Embryonic facial prominence (tissue), 1 donor: Measurements from ENCODE around the gene MOB3B.
"Not testable (repeated sequence)": the region's sequence is repeated elsewhere in the genome, so short reads cannot be mapped to it uniquely, and the experiment has no call there.

Source experiments
- DNase-seq: peaks from one replicate; pipeline ENCODE4 v3.0.0-alpha.2; 2016; ENCODE audit errors: extremely low spot score

The MOB3B gene

DNA sequence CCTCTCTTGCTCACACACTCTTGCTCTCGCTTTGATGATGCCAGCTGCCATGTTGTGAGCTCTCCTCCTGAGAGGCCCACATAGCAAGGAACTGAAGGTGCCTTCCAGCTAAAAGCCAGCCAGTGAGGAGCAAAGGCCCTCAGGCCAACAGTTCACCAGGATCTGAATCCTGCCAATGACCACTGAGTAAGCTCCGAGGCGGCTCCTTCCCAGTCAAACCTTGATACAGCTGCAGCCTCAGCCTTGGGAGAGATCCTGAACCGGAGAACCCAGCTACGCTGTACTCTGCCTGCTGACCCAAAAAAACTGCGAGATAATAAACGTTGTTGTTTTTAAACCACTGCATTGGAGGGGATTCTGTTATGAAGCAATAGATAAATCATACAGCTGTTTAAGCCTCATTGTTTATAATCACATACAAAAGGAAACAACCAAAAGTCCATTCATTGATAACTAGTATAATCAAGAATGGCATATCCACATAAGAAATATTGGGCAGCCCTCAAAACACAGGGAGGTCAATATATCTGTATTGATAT is 54.5 kb downstream of the MOB3B start:
- DNase-seq, result no peak

DNA sequence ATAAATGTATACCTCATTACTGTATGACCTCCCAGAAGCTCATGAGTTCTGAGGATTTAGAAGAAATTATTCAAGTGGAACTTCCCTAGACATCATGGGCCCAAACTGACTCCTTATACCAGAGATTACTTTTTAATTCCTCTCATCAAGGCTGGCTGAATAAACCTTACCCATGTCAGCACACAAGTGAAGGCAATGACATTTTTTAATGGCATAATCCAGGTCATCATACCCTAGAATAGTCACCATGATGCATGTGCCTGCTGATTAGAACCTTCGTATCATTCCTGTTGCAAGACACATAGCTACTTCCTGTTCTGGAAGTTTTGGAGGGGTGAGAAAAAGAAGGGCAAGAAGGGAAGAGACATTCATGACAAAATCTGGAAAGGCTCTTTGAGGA is 55.3 kb downstream of the MOB3B start:
- DNase-seq, result no peak

DNA sequence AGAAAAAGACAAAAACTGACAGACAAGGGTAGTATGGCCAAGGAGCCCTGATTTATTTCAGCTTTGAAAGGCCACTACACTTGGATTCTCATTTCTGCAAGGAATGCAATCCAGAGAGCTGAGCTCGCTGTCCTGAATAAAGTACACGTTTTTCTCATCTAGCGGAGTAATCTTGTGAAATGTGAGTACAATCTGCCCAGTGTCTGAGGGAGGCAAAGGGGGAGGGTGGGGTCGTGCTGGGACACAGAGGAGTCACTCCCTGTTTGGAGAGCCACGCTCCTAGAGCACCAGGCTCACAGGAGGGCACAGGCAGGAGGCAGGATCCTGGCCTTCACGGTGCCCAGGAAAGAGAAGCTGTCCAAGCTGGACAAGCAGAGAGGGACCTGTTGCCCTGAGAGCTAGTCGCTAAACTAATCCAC is 56.5 kb downstream of the MOB3B start:
- no peak for DNase-seq

DNA sequence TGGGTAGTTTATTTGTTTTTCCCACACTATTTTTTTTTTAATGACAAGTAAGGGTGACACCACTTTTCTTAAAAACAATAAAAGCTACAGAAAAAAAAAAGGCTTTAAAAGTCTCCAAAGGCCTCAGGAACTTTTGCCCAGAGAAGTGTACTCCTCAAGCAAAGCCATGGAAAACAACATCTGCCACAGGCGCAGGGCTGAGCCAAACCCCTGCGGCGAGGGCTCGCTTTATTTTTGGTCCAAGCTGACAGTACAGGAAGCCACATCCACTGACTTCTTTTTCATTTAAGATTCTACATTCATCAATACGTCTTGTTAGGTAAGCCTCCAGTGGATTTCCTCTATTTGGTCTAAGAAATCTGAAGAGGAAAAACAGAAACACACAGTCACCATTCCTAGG is 57.4 kb downstream of the MOB3B start:
- DNase-seq, result no peak

DNA sequence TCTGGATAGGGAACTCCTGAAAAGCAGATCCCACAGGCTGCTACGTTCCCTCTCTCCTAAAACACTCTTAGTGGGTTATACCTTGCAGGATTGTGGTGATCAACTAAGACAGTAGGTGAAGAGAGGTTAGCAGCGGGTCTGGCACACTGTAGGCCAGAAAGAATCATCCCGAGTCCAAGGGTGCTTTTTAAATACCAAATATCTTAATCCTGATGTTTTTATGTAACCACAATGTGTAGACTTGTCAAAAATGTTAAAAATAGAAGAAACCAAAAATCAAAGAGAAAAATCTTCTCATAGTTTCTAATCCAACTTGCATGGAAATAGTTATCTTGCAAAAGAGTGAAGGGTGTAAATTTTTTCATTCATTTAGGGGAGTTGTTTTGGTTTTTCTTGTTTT is 57.8 kb downstream of the MOB3B start:
- DNase-seq, result no peak

DNA sequence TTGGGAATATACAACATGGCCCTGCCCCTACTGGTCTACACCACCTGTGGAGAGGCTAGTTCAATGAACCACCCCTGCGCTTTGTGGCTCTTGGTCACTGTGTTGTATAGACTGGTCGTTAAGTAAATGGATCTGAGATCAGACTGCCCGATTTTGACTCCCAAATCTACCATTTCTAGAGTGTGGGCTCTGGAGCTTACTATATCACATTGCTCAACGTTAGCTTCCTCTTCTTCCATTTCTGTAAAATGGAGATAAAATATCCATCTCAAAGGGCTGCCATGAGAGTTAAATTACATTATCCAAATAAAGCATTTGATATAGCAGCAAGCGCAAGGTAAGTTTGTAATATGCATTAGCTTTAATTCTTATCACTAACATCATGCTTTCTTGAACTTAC is 58.2 kb downstream of the MOB3B start:
- DNase-seq, result no peak

DNA sequence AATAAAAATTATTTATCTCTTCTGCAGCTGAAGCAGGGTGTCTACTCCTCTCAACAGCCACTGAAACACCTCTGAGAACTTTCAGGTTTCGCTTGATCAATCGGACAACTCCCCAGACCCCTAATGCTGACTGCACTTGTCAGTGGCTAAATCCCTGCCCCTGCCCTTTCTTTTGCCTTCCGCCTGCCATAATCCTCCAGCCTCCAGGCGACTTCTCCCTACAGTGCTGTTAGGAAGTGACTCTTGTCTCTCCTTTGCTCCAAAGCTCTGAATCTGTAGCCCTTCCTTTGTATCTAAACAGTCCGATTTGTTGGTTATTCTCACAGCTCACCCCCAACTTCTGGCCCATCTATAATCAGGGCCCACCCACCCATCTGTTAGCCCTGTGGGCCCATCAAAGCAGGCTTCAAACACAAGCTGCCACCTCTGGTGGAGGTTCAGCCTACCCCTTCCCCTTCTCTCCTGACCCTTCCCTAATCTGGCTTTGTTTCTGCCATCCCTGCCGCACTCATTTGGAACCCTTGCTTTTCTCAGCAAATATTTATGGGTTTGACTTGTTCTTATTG is 59.2 kb downstream of the MOB3B start:
- no peak for DNase-seq

DNA sequence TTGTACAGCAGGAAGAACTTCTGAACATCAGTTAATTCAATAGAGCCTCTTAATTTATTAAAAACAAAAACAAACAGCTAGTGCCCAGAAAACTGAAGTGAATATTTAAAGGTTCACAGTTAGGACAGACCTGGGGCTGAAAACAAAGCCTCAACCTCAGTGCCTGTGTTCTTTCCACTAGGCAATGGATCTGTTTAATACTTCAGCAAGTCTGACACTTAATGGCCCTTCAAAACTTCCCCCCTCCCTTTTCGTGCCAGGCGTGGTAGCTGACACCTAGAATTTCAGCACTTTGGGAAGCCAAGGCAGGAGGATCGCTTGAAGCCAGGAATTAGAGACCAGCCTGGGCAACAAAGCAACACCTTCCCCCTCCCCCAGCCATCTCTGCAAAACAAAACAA is 60.1 kb downstream of the MOB3B start:
- no peak for DNase-seq

DNA sequence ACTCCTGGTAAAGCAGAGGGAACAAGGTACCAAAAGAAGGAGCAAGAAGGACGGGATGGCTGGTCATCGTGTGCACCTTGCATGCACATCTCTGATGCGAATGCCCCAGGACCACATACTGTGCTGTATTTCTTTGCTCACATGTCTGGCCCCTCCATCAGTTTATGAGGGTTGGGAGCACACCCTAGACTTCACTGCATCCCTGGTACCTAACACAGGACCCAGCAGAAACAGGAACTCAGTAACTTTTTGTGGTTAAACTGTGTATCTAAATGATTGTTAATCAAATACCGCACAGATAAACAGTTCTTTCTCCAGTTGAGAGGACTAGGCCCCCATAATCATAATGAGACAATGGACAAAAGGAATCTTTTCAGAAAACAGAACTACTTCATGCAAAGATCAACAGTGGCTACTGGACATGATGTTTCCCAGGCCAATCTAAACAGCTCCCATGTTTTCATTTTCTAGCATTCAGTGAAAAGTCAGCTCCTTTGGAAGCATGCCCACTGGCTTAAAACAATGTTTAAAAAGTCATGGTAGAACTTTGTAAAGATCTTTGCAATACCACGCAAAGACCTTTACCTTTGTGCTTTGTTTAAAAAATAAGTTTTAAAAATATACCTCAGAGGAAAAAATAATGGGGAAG is 61.0 kb downstream of the MOB3B start:
- DNase-seq, result no peak

DNA sequence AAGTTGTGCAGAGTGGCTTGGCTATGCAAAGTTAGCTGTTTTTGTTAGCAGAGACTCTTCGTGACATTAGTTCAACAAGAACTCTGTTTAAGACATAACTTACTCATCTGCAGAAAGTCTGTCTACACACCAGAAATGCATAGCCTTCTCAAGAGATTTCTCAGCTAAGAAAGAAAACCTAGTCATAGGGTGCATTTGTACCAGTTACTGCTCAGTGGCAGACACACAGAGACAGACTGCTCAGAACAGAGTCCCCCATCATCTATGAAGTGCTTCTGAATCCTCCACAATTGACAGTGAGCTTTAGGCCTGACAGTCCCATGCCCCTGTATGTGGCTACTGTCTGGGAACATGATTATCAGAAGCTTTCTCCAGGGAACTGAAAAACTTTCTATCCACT is 61.6 kb downstream of the MOB3B start:
- DNase-seq, result no peak

DNA sequence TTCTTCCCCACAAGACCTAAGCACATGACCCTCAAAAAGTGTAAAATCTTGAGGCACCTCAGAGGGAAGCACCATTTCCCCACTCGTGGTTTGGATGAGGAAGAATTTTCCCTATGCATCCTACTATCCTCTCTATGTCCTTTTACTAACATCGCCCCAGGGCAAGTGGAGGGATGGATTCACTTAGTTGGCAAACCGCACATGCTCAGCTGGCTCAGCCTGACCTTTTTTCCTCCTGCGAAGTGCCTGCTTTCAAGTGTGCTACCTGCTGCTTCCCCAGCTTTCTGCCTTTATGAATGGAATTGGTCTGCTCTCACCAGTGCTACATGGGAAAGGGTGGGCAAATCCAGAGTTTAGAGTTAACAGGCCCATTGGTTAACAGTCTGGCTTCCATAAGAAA is 62.1 kb downstream of the MOB3B start:
- no peak for DNase-seq

DNA sequence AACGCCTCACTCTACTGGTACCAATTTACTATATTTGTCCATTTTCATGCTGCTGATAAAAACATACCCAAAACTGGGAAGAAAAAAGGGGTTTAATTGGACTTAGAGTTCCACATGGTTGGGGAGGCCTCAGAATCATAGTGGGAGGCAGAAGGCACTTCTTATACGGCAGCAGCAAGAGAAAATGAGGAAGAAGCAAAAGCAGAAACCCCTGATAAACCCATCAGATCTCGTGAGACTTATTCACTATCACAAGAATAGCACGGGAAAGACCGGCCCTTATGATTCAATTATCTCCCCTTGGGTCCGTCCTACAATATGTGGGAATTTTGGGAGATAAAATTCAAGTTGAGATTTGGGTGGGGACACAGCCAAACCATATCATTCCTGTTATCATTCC is 63.1 kb downstream of the MOB3B start:
- not testable (repeated sequence) for DNase-seq

DNA sequence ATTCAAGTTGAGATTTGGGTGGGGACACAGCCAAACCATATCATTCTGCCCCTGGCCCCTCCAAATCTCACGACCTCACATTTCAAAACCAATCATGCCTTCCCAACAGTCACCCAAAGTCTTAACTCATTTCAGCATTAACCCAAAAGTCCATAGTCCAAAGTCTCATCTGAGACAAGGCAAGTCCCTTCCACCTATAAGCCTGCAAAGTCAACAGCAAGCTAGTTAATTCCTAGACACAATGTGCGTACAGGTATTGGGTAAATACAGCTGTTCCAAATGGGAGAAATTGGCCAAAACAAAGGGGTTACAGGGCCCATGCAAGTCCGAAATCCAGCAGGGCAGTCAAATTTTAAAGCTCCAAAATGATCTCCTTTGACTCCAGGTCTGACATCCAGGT is 64.7 kb downstream of the MOB3B start:
- DNase-seq, result not testable (repeated sequence)

DNA sequence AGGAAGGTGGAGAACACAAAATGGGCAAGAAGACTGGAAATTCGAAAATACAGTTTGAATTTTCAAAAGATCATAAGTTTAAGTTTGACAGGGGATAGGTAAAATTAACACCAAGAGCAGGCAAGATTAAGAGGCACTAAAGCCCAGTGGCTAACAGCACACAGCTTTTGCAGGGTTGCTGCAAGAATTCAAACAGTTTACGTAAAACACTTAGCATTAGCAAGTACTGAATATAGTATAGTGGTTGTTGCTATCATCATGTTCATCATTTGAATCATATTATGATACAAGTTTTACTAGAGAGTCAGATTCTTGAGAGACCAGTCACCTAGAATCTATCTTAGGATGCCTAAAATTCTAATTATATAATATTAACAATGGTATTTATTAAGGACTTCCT is 66.8 kb downstream of the MOB3B start:
- DNase-seq, result no peak

DNA sequence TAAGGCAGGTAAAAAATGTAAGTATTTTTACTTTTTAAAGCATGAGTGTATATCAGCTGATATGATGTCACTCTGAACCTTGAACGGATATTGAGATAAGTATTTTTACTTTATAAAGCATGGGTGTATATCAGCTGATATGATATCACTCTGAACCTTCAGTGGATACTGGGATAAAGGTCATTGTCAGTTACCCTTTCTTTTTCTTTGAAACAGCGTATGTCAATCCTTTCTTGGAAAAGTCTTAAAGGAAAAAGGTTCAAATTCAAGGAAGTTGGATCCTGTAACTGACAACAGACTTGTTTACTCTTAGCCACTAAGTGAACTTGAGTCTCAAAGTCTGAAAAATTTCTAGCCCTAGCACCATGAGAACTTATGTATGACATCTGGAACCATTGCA is 67.2 kb downstream of the MOB3B start:
- no peak for DNase-seq

DNA sequence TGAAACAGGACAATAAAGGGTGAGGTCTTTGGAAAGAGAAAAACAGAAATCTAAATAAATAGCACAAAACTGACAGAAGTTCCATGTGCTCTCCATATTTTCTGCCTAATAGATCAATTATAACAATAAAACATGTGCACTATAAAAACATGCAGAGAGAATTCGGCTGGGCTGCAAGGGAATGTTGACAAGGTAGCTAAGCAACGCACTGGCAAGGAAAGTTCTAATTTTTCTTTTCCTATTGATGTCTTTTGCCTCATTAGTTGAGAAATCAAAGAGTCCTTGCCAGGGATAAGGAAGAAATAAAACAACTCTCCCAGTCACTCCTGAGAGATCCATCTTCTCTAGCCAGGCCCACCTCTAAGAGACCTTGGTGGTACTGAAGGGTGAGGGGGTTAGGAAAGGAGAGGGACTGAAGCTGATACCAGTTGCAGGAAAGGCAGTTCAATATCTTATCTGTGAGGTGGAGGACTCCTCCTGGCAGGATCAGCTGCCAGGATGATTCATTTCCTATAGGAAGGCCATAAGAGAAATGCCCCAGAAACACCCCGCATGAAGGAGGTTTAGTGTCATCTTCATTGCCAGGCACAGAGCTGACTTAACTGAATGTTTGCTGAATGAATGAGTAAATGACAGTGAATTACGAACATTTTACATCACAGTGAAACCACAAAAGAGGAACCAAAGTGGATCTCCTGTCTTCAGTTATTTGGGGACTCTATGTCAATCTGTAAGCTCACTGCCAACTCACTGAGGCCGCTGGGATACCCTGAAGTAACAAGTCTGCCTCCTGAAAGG is 69.2 kb downstream of the MOB3B start:
- DNase-seq, result no peak

DNA sequence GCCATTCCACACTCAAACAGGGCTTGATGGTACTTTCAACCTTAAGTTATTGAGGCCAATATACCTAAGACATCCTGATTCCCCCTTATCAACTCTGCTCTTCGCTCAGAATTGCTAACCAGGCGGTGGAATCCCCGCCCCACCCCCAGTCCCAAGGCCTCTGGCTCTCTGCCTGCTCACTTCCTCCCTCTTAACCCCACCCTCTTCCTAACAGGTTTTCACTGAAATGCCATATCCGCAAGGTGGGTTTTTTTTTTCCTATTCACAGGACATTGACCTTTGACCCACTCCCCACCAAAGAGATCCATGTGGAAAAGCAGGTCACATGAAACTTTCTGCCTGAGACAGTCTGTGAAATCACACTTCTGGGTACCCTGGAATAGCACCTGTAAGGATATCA is 72.2 kb downstream of the MOB3B start:
- DNase-seq, result no peak

DNA sequence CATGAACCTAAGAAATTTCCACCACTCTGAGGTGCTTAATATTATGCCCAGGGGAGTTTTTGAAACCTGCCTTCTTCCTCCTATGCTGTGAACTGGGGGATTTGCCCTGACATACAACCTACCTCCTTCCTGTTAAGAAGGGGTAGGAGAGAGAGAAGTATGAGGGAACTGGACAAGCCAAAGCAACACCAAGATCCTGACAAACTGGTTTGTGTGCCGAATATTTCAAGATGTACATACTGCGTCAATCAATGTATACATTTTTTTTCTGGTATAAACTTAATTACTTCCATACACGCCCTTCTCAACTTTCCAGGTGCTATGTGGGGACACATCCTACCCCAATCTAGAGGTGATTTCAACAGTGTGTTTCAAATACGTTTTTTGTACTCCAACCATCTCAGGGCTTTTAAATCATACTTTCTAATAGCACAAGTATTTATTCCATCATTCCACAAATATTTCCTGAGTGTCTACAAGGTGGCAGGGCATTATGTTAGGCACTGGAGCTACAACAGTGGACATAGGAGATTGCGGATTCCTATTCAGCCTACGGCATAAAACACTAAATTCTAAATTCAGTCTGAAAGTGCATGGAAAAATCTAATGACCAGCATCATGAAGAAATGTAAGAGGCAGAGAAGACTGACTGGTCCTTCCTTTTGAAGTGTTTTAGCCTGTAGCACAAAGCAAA is 75.6 kb downstream of the MOB3B start:
- DNase-seq, result no peak

DNA sequence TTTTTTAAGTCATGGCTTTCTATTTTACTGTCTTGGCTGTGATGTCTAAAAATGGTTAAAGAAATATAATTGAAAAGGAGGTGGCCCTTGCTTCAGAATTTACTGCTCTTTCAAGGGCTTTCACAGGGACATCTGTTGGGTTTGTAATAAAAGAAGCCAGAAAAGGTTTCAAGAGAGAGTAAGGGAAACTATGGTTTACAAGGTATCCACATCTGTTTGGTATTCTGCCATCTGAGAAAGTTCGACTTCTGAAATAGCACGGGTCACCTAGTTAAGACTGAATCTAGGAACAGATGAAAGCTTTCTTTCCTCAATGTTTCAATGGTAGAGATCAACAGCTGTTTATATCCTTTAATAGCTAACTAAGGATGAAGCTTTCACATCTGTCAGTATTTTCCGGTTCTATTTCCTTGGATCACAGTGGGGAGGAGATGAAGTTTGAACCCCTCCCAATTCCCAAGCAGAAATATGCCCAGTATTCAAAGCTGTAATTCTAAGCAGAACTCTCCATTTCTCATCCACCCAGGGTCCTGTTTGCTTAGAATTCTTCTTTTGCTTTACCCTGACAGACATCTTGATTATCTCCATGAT is 78.3 kb downstream of the MOB3B start:
- DNase-seq, result no peak

DNA sequence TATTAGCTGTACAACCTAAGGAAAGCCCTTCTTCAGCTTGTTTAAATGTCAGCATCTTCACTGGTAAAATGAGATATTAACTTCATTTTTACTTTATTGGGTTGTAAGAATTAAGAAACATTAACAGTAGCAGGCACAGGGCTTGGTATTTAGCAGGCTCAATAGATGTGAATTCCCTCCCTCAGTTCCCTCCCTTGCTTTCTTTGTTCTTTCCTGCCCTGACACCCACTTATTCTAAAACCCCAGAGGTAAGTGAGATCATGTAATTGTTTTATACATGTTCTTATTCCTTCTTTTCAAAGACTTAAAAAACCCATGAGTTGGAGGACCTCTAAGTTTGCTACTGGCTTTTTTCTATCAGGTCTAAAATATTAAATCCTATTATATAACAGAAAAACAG is 78.9 kb downstream of the MOB3B start:
- no peak for DNase-seq

DNA sequence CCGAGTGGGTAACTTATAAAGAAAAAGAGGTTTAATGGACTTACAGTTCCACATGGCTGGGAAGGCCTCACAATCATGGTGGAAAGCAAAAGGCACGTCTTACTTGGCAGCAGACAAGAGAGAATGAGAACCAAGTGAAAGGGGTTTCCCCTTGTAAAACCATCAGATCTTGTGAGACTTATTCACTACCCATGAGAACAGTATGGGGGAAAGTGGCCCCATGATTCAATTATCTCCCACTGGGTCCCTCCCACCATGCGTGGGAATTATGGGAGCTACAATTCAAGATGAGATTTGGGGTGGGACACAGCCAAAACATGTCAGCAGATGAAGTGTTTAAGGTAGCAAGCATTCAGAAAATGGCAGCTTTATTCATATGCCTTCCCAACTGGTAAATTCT is 81.3 kb downstream of the MOB3B start:
- DNase-seq, result not testable (repeated sequence)
